NCI-H69 (cell line): ENCODE data around the gene DHCR24.

Experiments
- DNase-seq: peaks from one replicate; lab custom pipeline; 2025; lab: John Stamatoyannopoulos, UW

Gene DHCR24

DNA sequence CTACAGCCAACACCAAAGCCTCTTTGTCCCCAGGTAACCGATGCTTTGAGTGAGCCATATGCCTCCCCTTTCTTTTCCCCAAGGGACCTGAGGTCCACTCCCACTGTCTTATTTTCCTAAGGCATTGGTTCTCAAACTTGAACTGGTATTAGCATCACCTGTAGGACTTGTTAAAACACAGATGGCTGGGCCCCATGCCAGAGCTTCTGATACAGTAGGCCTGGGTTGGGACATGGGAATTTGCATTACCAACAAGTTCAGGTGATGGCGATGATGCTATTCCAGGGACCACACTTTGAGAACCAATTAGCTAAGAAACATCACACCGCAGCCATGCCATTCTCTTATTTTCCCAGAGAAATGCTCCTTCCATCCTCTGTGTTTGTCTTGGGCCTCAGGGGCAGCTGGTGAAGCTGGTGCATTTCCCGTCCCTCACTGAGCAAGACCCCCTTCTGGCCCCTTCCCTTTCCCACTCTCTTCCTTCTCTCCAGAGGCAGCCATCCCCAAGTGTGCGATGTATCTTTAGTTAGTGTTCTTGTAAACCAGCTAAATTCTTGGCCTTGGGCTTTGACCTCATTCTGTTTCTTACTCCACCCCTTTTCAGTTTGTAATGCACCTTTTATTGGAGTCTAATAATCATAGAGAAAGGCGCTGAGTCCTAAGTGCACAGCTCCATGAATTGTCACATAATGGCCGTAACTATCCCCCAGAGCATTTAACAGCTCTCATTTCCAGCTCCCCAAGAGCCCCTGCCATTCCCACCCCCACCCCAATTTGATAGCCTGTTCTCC lies 71.7 kb downstream of the DHCR24 start:
- peak; percentile 12 for DNase-seq

DNA sequence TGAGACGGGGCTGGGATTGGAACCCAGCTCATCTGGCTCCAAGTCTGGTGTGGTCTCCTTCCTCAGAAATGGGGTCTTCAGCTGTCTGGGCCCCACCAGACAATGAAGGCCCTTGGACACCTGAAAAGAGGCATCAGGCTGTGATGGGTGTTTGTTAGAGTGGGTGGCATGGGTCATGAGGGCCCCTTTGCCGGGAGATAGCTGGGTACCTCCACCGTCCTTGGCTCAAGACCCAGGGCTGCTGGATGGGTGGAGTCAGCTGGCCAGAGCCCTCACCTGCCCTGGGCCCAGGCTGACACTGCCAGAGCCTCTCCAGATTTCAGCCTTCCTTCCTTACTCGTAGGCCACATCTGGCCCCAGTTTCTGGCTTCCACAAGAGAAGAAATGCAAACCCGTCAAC lies 72.4 kb downstream of the DHCR24 start:
- DNase-seq = no peak

DNA sequence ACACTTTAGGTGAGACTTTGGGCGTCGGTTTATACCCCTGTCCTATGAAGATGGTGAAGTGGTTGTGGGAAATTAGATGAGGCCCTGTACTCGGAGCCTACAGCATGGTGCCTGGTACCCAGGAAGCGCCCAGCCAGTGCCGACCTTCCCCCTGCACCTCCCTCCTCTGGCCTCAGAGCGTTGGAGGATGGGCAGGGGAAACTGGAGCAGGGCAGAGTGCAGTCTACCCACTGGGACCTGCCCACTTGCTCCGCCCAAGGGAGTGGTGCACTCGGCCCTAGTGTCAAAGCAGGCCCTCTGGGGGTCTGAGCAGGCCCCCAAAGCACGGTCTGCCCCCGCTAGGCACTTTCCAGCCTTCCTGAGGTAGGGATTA lies 72.9 kb downstream of the DHCR24 start:
- no peak for DNase-seq

DNA sequence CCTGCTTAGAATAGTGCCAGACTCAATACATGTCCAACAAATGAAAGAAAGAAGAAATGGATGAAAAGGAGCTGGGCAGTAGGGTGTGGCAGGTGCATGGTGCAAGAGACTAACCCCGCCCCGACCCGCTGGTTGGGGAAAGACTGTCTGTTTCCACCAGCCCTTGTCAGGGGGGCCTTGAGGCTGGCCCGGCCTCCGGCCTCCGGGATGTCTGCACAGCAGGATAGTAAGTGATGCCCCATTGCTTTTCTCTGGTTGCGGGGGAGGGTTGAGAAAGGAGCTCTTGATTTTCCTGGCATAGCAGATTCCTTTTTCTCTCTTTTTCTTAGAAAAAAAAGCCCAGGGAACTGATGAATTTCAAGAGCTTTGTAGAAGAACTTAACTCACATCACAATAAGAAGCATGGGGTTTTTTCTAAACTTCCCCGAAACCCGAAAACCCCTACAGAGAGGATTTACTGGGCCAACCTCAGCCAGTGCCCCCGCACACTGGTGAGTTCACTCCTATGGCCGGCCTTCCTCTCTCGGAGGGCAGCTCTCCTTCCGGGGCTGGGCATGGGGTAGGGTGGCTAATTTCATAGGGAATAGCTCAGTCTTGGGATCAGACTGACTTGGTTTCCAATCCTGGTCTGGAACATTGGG lies 73.4 kb downstream of the DHCR24 start:
- DNase-seq = peak; percentile 38

DNA sequence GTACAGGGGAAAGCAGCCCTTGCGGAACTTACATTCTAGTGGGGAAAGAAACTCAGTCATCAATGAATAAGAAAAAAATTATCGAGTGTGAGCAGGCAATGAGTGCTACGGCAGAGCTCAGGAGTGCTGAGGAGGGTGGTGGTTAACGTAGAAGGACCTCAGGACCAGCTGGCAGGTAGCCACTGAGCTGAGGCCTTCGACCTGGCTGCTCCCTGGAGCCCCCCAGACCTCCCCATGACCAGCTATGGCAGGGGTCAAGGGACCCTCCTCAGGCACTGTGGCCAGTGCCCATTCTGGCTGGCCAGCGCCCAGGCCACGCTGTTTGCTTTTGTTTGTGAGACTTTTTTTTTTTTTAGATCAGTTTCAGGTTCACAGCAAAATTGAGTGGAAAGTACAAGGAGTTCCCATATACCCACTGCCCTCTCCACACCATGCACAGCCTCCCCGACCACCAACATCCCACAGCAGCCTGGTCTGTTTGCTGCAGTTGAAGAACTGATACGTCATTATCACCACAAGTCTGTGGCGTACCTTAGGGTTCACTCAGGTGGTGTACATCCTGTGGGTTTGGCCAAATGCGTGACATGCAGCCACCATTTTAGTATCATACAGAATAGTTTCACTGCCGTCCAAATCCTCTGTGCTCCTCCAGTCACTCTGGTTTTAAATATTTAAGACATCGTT lies 74.1 kb downstream of the DHCR24 start:
- DNase-seq = no peak

DNA sequence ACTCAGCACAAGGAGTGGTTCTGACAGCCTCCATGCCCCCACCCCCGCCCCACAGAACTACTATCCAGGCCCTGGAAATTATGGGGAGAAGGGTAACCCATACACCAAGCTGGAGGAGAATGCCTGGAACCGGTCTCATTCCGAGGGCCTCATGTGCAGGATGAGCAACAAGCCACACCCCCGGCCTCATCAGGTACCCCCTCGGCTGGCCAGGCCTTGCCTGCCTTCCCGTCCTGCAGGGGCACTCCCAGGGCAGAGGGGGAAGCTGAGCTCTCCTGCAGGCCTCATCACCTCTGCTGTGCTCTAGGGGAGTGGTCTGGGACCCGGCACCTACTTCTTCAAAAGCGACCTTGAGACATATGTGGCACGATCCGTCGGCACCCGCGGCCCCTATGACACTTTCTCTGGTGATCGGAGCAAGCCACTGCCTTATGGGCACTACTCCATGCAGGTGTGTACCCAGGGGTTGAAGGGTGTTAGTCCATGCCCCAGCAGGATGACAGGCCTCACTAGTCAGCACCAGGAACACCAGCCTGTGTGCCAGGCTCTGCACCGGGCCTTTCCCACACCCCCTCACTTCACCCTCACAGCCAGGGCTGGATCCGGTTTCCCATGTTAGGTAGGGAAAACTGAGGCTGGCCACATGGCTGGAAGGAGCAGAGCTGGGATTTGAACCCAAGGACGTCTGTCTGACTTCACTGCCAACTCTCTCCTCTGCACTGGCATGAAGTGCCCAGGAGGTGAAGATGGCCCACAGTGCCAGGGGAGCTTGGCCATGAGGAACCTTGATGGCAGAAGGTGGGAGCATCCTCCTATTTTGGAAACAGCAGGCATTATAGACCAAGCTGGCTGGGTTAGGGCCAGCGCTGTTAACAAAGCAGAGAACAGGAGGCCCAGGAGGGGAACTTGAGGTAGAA lies 75.0 kb downstream of the DHCR24 start:
- no peak for DNase-seq

DNA sequence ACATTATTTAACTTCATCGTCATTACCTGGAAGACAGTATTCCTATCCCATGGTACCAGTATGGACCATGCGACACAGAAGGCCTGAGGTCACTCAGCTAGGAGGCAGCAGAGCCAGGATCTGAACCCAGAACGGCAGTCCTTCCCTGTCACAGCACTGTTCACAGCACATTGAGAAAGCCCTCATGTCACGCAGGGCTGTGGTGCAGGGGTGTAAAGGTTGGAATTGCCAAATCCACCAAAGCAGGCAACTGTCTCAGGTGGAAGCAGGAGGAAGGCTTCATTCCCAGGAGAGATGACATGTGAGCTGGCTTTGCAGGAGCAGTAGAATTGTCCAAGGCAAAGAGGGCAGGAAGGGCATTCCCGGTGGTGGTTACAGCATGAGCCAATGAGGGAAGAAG lies 75.9 kb downstream of the DHCR24 start:
- no peak for DNase-seq

DNA sequence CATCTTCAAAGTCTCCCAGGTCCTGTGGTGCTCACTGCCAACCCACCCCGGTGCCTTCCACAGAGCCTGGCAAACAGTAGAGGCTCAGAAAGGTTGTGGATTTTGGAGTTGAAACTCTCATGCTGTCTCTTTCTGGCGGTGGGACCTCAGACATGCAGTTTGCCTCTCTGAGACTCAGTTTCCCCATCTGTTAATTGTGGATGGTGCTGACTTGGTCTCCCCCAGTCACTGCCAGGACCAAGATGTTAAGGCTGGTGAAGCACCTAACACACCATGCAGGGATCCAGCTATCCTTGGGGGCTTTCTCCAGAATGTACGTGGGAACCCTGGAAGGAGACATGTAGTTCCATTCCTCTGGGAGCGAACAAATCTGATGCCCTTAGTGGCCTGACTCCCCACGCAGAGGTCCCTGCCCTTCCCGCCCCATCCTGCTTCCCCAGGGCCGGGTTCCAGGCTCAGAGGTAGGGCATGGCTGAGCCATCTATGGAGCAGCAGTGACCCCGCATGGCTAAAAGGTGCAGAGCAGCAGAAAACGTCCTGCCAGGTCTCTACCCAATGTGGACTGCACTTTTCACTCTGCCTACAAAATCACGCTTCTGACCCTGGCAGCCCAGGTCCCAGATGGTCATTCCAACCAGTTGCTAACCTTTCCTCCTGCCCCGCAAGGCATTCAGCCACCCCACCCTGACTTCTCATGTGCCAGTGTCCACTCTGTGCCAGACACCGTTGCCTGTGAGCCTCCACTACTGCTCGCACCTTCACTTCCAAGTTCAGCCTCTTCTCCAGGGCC lies 76.6 kb downstream of the DHCR24 start:
- peak; percentile 65 for DNase-seq

DNA sequence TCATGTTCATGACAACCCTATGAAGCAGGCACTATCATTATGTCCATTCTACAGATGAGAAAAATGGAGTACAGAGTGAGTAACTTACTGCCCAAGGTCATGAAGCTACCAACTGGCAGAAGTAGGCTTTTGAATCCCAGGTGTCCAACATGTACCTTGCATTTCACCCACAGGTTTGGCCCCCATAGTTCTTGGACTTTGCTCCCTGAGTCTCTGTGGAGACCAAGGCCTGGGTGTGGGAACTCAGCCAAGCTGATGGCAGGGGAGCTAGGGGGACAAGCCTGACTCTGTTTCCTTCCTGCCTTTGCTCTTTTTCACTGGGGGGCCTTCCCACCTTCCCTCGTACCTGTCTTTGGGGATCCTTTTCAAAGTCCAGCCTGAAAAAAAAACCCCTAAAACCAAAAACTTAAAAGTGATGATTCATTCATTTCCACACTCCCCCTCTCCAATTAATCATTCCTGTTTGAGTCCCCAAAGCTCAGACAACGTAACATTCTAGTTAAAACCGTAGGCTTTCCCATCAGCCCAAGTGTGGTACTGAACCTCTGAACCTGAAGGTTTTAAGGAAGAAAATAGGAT lies 77.4 kb downstream of the DHCR24 start:
- no peak for DNase-seq

DNA sequence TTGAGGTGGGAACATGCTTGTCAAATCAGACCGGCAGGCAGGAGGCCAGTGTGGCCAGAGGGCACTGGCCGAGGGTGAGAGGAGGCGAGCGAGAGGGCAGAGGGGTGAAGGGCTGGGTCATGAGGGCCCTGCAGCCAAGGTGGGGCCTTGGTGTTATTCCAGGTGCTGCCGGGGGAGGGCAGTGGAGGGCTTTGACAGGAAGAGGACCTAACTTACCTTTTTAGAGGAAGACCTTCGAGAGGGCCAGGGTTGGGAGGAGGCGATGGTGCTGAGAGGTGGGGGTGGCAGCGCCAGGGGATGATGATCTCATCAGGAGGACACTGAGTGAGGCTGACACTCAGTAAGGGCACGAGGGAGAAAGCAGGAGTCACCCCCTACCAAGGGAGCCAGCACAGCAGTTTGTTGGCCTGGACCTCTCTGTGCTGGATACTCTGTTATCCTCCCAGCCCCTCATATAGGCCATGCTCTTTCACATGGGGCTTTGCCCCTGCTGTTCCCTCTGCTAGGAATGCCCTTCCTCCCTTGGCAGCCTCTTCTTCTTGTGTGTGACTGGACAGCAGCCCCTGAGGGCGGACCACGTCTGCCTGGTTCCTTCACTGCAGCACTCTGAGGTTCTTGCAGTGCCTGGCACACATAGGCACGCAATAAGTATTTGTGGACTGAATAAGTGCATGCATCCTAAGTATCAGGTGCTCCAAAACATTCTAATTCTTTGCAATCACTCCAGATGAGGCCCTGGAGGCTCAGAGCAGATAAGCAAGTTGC lies 78.4 kb downstream of the DHCR24 start:
- DNase-seq = no peak

DNA sequence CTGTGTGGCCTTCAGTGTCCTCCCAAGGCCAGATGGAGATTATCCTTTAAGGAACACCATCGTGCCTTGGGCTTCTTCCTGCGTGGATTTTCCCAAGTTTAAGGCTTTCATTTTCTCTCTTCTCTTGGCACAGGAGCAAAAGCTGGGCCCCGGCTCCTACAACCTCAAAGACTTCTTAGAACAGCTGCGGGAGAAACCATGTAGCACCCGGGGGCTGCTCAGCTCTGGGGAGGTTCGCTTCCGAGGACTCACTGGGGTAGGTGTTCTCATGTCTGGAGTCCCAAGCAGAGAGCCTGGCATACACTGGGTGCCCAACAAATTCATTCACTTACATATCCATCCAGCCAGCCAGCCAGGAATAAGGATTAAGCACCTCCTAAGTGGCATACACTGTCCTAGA lies 79.2 kb downstream of the DHCR24 start:
- no peak for DNase-seq

DNA sequence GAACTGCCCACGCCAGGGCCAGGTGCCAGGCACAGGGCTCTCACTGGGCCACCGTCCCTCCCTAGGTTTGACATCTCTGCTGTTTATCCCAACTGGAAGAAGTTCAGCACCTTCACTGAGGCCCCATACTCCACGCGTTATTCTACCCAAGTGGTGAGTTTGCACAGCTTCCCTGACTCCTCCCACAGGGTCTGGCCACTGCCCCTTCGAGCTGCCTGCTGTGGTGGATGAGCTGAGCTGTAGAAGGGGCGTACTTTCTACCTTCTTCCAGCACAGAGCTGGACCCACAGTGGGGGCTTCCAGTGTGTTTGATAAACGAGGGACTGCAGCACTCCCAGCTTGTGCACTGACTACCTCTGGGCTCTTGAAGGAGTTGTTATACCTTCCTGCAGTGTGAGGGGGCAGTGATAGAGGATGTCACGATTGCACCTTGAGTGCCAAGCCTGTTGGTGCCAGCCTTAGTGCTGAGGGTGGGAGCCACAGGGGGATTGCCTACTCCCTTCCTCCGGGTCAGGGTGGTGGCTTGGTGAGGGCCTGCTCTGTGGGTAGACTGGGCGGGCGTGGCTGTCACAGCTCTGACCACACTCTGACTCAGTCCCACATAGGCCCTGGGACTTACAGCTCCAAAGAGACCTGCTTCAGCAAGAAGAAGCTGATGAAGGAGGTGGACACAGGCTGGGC lies 79.9 kb downstream of the DHCR24 start:
- no peak for DNase-seq

DNA sequence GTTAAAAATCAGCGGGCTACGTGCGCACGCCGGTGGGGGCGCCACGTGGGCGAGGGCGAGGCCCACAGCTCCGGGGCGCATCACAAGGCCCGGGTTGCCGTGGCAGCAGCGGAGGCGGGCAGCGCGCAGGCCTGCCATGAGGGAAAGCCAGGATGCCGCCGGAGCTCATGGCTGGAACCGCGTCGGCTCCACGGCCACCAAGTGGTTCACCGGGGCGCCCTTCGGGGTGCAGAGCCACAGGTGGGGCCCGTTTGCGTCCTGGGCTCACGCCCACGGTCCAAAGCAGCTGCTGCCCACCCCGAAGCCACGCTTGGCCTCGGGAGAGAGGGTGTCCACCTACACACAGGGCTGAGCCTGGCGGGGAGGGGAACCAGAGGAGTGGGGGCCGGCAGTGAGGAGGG lies 81.0 kb downstream of the DHCR24 start:
- no peak for DNase-seq

DNA sequence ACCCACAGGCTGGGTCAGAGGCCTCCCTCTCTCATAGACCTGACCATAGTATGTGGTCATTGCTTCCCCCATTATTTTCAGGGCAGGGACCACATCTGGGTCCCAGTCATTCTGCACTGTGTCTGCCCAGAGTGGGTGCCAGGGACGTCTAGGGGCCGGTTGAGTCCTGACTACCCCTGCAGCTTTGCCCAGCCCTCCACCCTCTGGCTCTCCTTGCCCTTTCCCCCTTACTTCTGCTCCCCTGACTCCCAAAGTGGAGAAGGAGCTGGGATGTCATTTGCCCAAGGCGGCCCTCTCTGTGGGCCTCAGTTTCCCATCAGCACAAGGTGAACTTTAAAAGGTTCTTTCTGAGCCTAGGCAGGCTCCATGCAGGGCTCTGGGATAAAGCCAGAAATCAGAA lies 81.5 kb downstream of the DHCR24 start:
- no peak for DNase-seq

DNA sequence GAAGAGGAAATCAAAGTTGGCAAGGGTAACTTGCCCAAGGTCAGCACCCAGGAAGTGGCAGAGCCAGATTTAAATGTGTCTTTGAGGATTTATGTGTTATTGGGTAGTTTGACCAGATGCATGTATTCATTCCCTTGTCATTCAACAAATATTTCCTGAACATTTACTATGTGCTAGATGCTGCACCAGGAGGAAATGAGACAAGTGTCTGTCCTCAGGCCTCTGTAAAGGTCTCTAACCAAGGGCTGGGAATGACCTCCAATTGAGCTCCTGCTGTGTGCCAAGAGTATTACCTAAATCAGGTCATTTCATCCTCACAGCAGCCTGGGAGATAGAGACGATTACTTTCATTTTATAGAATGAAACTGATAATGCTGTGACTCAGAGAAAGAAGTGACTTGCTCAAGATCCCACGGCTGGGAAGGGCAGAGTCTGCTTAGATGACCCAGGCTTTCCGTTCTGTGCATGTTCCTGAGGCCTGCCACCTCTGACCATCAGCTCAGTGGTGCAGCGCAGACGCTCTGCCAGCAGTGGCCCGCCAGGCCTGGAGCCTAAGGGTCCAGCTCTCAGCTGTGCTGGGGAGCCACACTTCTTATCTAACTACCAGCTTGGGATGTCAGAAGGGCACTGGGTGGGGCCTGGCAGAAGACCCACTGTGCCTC lies 82.4 kb downstream of the DHCR24 start:
- DNase-seq = no peak

DNA sequence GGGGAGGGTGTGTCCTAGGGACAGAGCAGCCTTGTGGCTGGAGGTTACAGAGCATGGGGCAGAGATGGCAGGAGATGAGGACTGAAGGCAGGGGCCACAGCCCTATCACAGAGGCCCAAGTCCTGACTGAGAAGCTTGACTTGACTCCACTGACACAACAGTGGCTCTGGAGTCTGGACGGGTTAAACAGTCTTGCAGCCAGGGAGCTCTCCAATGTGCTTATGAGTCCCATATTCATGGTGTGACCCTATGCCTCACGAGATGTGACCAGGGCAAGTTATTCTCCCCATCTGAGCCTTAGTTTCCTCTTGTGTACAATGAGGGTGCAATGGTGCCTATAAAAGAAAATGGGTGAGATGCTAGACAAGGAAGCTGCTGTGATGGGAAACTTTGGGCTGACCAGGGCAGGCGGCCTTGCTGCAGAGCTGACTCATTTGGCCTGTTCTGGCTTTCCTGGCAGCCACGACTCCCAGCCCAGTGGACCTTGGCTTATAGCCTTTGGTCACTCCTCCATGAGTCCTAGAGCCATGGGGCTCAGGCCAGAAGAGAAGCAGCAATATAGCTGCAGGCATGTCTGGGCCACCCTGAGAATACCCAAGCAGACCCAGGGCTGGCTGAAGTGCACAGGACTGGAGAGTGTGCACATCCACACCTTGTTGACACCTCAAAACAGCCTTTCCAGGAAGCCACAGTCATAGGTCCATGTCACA lies 83.1 kb downstream of the DHCR24 start:
- no peak for DNase-seq

DNA sequence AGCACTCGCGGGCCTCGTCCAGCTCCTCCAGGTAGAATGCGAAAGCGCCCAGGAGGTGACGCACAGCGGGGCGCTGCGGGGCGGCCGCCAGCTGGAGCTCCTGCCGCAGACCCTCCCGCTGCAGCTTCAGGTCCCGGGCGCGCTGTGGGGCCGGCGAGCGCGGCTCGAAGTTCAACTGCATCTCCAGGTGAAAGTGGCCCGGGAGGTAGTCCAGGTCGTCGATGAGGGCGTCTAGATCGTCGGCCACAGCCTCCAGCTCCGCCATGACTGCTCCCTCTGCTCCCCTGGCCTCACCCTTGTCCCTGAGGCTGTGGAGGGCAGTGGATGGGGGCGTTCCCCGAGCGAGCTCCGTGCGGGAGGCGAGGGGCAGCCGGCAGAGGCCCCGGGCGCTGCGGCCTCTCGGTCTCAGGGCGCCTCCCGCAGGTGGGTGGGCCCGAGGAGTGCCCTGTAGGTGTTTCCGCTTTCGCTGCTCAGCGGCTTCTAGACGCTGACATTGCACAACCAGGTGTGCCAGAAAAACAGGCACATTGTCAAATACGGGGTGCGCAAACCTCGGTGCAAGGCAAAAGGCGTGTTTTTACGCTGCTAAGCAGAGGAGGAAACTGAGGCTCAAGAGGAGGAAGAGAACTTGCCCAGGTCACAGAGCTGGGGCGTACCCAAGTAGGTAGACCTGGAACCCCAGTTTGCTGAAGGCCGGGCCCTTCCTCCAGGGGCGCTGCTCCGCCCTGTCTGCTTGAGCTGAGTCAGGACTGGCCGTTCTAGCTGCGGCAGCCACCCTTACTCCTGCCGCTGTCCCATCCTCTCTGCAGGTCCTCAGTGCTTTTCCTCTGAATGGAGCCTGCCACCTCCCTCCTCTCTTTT lies 85.9 kb downstream of the DHCR24 start, which contains the start of gene TTC22:
Gene TTC22 (minus strand): TSS at position 425 of the 861 bp plus-strand sequence. CDS start 160 bp downstream, at position 265.
- DNase-seq = peak; percentile 39
